ENCODE measurements around the gene TAF4.
"Not testable (repeated sequence)": the region's sequence is repeated elsewhere in the genome, so short reads cannot be mapped to it uniquely, and the experiment has no call there.

TAF4 gene

DNA sequence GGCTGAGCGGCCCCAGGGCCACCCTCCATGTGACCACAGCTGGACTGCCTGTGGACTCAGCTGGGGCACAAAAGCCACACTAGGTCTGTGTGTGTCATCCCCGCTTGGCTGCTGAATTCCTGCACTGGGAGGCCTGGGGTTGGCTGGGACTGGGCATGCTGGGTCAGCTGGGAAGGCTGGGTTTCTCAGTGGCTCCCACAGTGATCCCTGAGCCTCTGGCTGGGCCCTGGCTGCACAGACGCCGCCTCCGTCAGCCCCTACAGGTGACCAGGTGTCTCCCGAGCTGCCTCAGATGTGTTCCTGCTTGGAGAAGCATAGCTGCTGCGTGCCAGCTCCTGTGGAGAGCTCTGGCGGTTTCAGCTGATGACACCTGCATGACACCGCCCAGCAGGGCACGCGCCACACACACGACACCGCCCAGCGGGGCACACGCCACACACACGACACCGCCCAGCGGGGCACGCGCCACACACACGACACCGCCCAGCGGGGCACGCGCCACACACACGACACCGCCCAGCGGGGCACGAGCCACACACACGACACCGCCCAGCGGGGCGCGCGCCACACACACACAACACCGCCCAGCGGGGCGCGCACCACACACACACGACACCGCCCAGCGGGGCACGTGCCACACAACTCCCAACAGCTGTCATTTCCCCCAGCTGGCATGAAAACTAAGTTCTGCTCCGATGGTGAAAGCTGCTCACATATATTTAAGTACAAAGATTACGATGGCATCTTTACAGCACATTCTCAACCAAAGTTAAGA is 88.8 kb downstream of the TAF4 start:
- DNase-seq (ENCODE audit: low read depth), result no peak

DNA sequence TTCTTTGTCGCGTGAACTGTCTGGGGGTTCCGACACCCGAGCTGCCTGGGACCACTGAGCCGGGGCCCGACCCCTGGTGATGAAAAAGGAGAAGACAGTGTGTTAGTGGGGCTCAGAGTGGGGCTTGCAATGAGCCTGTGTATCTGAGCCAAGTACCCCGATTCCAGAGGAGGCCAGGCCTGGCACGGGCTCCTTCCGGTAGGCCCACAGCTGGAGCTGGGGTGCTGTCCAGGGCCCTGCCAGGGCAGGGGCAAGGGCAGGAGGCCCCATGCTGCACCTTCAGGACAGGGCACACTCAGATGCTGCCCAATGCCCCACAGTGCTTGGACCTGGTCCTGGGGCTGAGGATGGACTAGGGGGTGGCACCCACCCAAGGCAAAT is 89.4 kb downstream of the TAF4 start:
- no peak for DNase-seq (ENCODE audit: low read depth)

DNA sequence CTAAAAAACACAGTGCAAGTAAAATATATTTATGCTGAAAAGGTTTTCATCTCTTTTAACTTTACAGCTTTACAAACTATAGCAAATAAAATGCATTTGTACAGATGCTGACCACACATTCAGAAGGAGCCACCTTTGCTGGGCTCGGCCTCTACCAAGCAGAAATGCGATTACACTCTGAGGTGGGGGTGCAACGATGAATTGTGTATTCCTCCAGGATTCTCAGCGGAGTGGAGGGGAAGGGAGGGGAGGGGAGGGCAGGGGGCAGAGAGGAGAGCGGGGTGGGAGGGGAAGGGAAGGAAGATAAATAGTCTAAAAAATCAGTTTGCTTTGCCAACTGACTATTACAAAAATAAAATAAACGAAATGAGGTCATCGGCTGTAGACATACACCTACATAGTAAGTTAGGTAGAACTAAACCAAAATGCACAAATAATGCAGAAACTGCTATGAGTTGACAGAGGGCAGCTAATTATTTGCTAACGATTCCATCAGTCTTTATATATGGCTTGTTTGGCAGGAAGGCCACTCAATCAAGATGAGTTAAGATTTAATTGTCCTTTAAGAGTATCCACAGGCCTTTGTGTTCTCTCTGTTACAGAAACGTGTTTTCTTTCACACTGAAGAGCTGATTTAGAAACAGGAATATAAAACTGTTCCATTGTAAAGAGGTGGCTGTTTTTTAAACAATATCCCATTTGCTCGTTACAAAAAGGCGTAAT is 90.1 kb downstream of the TAF4 start:
- DNase-seq (ENCODE audit: low read depth), result no peak

DNA sequence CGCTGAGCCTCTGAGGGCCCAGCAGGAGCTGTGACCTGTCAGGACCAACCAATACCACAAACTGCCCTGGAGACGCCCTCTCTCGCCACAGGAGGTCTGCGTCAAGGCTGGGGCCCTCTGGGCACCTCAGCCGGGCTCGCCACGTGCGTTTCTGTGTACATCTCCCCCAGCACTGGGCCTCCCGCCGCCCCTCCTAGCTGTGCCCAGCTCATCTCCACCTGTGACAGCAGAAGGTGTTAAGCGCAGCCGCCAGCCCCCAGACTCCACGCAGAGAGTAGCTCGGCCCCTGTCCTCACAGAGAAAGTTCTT is 91.4 kb downstream of the TAF4 start:
- no peak for DNase-seq (ENCODE audit: low read depth)

DNA sequence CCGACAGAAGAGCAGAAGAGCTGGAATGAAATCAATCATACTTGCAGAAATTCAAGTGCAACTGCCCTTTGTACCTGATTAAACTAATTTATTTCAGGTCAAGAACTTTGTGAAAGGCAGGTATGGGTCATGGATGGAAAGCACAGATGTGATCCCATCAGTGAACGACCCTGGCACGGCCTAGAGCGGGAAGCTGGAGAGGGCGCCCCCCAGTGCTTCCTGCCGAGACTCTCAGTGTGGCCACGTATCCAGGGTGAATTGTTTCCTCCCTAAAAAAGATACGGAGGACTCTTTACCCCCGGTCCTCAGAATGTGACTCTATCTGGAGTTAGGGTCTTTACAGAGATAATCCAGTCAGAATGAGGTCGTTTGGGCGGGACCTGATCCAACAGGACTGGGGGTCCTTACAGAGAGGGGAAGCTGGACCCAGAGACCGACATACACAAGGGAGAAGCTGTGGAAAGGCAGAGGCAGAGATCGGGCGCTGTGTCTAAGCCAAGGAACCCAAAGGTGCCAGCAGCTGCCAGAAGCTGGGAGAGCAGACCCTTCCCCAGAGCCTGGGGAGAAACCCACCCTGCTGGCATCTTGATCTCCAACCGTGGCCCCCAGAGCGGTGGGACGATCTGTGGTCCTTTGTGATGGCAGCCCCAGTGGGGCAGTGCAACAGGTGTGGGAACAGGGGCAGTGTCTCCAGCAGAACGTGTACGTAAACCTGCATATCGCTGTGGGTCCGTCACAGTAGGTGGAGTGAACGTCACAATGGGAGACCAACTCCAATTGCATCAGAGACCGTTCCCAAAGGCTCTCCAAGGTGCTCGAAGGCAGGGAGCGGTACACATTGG is 91.9 kb downstream of the TAF4 start:
- DNase-seq (ENCODE audit: low read depth), result no peak

DNA sequence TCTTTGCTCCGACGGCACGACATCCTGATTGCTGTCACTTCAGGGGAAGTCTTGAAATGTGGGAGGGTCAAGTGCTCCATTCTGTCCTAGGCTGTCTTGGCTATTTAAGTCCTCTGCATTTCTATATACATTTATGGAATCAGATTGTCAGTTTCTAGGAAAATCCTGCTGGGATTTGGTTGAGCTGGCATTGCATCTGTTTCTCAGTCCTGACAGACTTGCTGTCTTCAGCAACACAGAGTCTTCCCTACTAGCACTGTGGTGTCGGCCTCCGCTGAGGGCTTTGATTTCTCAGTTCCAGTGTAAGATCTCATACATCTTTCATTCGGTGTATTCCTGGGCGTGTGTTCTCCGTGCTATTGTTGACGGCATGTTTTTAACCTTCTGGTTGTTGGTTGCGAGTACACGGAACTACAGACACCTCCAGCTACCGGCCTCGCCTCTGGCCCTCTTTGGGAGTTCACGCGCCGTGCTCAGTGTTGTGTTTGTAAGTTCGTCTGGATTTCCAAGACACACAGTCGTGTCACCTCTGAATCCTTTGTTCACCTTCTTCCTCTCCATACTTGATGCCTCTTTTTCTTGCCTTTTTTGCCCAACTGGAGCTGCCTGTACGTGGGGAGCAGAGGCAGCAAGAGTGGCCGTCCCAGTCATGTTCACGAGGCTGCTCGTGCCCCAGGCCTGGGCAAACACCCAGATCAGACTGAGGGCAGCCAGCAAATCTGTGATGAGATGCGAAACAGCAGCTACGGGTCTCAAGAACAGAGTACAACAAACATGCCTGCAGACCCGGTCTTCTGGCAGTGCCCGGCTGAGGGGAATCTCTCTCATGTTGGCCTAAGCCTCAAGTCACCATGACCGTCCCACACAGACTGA is 92.8 kb downstream of the TAF4 start:
- DNase-seq (ENCODE audit: low read depth), result no peak

DNA sequence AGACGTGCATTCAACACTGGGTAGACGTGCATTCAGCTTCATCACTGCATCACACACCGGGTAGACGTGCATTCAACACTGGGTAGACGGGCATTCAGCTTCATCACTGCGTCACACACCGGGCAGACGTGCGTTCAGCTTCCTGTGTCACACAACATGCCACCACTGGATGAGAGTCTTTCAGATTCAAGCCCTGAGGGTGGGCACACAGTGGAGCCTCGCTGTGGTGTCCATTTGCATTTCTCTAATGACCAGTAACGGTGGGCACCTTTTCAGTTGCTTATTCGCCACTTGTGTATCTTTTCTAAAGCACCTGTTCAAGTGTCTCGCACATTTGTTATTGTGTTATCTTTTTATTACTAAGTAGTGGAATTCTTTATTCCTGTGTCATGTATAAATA is 94.1 kb downstream of the TAF4 start:
- not testable (repeated sequence) for DNase-seq (ENCODE audit: low read depth)

DNA sequence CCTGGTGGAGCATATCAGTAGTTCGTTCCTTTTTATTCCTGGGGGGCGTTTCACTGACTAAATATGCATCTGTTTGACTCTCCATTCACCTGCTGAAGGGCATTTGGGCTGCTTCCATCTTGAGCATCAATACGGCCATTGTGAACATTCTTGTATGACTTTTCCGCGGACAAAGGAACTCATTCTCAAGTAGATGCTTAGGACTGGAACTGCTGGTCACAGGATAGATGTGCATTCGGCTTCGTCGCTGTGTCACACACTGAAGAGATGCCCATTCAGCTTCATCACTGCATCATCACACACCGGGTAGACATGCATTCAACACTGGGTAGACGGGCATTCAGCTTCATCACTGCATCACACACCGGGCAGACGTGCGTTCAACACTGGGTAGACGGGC is 95.3 kb downstream of the TAF4 start:
- no peak for DNase-seq (ENCODE audit: low read depth)

DNA sequence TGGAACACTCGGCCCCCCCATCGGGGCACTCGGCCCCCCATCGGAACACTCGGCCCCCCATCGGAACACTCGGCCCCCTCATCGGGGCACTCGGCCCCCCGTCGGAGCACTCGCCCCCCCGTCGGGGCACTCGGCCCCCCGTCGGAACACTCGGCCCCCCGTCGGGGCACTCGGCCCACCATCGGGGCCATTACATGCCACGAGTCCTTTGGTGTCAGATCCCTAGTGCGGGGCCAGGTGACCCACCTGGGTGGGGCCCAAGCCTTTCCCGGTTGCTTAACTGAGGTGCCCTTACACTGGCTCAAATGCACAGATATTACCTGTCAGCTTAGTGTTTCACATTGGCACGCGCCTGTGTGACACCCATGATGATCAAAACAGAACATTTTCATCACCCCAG is 95.9 kb downstream of the TAF4 start:
- DNase-seq (ENCODE audit: low read depth), result no peak

DNA sequence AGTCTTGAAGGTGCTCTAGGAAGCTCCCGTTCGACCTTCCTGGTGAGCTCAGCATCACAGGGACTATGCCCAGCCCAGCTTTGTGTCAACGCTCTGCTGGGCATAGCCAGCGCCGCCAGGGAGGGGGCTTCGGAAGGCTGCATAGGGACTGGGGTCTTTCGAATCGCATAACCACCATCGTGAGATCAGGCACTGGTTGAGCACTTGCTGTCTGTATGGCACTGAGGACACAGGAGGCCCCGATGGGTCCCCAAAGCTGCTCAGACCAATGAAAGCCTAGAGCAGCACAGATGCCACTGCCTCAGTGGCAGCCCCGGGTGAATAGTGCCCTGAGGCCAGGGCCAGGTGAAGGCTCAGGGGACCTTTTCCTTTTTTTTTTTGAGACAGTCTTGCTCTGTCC is 96.7 kb downstream of the TAF4 start:
- no peak for DNase-seq (ENCODE audit: low read depth)

DNA sequence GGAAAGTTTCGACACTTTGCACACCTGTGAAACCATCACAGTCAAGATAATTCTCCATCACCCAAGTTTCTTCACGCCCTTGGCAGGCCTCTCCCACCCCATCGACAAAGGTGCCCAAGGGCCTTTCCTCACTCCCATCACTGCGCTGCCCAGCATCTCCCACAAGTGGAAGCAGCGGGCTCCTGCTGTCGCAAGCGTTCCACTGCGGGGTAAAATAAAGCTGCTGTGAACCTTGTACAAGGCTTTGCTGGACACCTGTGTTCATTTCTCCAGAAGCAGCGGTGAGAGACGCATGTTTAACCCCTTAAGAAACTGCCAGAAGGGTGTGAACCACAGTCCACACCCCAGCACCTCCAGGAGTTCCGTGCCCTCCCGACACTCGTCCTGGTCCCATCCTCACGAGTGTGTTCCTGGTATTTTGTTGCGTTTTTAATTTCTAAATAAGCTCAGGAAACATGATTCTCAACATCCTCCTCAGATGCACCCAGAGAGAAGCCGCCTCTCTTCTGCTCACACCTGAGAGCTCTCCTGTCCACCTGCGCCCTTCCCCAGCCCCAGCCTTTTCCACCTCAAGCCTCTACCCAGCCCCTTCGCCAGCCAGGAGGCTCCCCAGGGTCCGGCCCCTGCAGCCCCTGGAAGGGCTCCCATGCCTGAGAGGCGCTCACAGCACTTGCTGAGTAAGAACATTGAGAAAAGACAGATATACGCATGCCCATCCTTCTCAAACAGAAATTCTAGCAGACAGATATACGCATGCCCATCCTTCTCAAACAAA is 97.5 kb downstream of the TAF4 start:
- DNase-seq (ENCODE audit: low read depth), result no peak

DNA sequence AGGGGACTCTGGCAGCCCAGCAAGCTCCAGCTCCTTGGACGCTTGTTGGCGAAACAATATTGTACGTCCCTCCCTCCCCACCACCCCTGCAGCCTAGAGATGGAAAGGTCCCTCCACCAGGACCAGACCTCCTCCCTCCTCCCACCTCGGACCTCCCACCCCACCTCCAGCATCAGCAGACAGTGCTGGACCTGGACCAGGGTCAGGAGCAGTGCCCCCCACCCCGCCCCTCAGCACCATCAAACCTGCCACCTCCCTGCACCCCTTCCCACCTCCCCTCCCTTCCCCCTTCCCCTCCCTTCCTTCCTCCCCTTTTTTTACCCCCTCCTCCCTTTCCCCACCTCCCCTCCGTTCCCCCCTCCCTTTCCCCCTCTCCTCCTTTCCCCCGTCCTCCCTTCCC is 98.4 kb downstream of the TAF4 start:
- DNase-seq (ENCODE audit: low read depth), result no peak

DNA sequence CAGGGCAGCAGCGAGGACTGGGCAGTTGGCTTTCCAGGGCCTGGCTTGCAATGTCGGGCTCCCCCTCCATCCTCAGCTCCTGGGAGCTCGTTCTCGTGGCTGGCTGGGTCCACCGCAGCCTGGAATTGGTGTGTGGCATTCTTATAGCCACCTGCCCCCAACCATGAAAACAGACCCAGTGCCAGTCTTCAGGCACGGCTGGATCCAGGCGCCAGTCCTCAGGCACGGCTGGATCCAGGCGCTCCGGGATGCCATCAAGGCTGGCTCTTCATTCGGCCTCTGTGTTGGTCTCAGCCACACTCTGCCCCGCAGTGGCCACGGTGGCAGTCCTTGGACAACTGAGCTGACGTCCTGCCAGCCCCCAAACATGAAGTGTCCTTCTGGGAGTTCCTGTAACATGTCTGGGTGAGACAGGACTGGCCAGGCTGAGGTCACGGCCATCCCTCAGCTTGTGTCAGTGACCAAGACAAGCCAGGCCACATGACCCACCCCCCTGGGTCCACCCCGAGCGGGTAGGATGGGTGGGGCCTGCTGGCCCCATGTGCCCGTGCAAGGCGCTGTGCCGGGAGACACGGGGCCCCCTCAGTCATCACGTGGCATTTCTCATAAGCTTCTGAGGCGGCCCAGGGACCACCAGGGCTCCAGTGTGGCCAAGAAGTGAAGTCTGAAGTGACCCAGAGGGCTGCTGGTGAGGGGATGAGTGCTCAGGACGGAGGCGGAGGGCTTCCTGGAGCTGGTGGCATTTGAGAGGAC is 99.0 kb downstream of the TAF4 start:
- DNase-seq (ENCODE audit: low read depth), result no peak

DNA sequence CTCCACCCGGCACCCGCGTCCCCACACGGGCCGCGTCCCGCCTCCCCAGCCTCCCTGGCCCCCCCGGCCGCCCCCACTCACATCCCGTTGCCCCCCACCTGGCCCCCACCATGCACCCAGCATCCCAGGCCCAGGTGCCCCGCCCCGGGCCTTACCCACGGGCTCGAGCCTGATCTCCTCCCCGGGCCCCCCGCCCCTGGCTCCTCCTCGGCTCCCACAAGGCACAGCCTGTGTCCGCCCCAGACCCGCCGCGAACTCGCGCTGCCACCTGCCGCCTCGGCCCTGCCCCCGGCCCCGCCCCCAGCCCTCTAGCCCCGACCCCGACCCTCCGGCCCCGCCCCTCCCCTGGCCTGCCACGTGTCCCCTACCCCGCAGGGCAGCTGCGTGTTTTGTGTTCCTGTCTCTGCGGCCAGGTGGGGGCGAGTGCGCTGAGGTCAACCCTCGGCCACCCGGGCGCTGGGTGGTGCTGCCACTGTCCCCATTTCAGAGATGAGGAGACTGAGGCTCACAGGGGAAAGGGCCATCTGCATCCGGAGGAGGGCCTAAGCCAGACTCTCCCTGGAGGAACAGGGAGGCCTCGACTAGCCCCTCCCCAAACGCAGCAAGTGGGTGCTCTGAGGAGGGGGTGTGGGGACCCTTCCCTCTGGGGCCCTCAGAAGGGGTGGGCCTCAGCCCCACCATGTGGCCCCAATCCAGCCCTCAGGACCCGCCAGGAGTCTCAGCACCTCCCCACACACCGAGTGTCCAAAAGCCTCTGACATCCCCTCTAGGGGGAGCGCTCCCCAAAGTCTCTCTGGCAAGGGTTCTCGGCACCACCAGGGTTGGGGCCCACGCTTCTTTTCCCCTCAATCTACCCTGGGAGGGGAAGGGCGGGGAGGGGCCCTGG is 99.8 kb downstream of the TAF4 start:
- DNase-seq (ENCODE audit: low read depth), result no peak

DNA sequence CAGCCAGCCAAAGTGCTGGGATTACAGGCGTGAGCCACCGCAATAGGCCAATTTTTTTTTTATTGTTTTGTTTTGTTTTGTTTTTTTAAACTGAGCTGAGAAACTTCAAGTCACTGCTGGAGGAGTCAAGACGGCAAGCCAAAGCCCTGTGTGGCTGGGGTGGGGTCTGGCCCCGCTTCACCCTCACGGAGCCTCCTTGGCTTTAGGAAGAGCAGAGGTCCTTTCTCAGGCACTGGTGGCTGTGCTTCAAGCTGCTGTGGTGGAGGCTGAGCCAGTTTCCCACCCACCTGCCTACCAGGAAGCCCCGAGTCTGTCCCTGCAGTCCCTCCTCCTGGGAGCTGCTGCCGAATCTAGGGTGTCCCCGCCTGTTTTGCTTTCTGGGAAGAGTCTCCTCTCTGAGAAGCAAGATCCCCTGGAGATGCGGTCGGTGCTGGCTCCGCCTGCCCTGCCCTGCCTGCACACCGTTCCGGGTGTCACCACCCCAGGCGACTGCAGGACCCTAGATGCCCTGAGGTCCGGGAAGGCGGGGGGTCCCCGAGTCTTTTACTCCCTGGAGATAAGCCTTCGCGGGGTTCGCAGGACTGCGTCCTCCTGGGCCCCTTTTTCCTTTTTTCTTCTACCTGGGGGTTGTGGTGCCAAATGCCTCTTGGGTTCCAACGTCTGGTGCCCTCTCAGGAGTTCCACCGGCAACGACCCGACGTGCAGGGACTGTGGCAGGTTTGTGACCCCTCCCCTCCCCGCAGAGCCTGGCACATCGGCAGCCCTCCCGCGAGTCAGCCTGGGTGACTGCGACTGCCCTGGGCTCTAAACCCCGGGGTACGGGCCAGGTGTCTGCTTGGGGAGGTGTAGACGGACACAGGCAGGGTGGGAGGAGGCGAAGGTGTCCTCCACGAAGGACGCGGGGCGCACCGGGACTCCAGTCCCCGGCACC is 100.7 kb downstream of the TAF4 start:
- DNase-seq (ENCODE audit: low read depth), result no peak

DNA sequence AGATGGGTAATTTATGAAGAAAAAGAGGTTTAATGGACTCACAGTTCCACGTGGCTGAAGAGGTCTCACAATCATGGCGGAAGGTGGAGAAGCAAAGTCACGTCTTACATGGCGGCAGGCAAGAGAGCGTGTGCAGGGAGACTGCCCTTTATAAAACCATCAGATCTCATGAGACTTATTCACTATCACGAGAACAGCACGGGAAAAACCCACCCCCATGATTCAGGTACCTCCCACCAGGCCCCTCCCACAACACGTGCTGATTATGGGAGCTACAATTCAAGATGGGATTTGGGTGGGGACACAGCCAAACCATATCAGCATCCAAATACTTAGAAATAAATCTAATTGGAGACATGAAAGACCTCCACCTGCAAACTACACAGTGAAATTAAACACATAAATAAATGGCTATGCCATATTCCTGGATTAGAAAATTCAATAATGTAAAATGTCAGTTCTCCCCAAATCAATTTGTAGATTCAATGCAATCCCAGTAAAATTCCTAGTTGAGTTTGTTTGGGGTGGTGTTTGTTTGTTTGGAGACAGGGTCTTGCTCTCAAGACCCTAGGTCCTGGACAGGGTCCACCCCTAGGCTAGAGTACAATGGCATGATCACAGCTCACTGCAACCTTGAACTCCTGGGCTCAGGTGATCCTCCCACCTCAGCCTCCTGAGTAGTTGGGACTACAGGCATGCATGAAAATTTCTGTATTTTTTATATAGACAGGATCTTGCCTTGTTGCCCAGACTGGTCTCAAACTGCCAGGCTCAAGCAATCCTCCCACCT is 101.6 kb downstream of the TAF4 start:
- DNase-seq (ENCODE audit: low read depth), result no peak

DNA sequence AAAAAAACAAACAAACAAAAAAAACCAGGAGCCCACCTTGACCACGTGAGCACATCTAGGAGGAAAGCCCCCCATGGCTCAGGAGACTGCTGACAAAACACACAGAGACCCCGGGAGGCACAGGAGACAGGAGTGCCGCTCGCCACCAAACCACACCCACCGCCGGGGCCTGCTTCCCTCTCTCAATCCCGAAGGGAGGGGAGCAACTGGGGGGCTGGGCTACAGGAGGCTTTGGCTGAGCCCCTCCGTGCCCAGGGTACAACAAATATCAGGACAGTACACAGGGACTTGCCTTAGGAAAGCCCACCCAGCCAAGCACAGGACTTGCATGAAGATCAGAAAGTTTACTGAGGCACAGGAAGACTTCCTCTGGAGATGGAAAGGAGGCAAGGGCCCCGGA is 102.5 kb downstream of the TAF4 start:
- no peak for DNase-seq (ENCODE audit: low read depth)

DNA sequence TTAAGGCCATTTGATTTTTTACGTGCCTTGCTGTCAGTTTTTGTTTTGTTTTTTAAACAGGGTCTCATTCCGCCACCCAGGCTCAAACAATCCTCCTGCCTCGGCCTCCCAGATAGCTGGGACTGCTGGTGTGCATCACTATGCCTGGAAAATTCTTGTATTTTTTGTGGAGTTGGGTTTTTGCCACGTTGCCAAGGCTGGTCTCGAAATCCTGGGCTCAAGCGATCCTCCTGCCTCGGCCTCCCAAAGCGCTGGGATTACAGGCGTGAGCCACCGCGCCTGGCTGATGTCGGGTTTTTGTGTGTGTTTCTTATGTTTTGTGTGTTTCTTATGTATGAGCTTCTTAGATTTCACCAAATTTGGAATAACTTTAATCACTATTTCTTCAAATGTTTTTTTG is 104.8 kb downstream of the TAF4 start:
- no peak for DNase-seq (ENCODE audit: low read depth)
